Lung (tissue), 12 donors: ENCODE data around the gene CYP2A13. TPM values are rescaled to one million over a fixed set of nuclear protein-coding genes. Genes with fewer than 3 reads are reported as not detected.
"Not testable (repeated sequence)": the region's sequence is repeated elsewhere in the genome, so short reads cannot be mapped to it uniquely, and the experiment has no call there.

ENCODE experiments used
- ATAC-seq: fragments of 200-7000 bp; cut with Tn5 transposase; one replicate; pipeline ENCODE4 v1.9.1; 2020; ENCODE audit warnings: moderate number of reproducible peaks; ENCODE audit not compliant: insufficient read depth, low FRiP score
- DNase-seq, 3 donors: peaks; one replicate each; pipeline ENCODE4 v3.0.0-alpha.2; 2013 to 2017
- H3K27ac ChIP-seq, 2 donors: one replicate each; pipeline ENCODE4 v1.5.1; 2013; ENCODE audit warnings: mild to moderate bottlenecking in 2 of 2, moderate library complexity in 2 of 2, control low read depth in 1 of 2, inconsistent platforms in 1 of 2, low read depth in 1 of 2, low read length in 1 of 2
- H3K27me3 ChIP-seq, 3 donors: one replicate each; pipeline ENCODE4 v1.5.1; 2013; ENCODE audit warnings: low read length in 2 of 3; ENCODE audit not compliant: control insufficient read depth in 3 of 3, insufficient read depth in 3 of 3
- H3K36me3 ChIP-seq, 4 donors: one replicate each; pipeline ENCODE4 v1.5.1; 2013; ENCODE audit warnings: low read length in 4 of 4, mild to moderate bottlenecking in 1 of 4, moderate library complexity in 1 of 4; ENCODE audit not compliant: control insufficient read depth in 4 of 4, insufficient read depth in 4 of 4
- H3K4me1 ChIP-seq, 5 donors: one replicate each; pipeline ENCODE4 v1.5.1; 2013; ENCODE audit warnings: low read length in 5 of 5, mild to moderate bottlenecking in 2 of 5, moderate library complexity in 1 of 5; ENCODE audit not compliant: control insufficient read depth in 5 of 5, insufficient read depth in 5 of 5
- H3K4me3 ChIP-seq: one replicate; pipeline ENCODE4 v1.5.1; 2013; ENCODE audit warnings: mild to moderate bottlenecking, control low read depth, moderate library complexity
- H3K9ac ChIP-seq, 2 donors: one replicate each; pipeline ENCODE4 v1.5.1; 2013; ENCODE audit warnings: low read length in 2 of 2, control low read depth in 1 of 2; ENCODE audit not compliant: insufficient read depth in 1 of 2
- H3K9me3 ChIP-seq, 4 donors: one replicate each; pipeline ENCODE4 v1.5.1; 2013; ENCODE audit warnings: low read length in 3 of 4, mild to moderate bottlenecking in 1 of 4, moderate library complexity in 1 of 4; ENCODE audit not compliant: control insufficient read depth in 4 of 4, insufficient read depth in 3 of 4
- WGBS, 2 donors: extraction: QIAGEN DNeasy Blood & Tissue Kit; methylation state at CpG; one replicate each; pipeline ENCODE4 v1.1.7; 2013; 5-methylcytosine and 5-hydroxymethylcytosine counted together
- polyA plus RNA-seq, 2 donors: library from polyadenylated mRNA; stranded (reverse); fragments of 200-250 nt; gene quantifications; one replicate each; pipeline ENCODE4 v1.2.1, GENCODE V29; 2013
- total RNA-seq, 2 donors: library from RNA; depleted of rRNA in 1 of 2; stranded (reverse); fragments of >200 nt in 1 of 2; gene quantifications; one replicate each; pipeline ENCODE4 v1.2.1, GENCODE V29; 2014 to 2021
- TF ChIP-seq, protein P1 (sequence below): IDR thresholded peaks from 2 replicates; pipeline ENCODE4 v1.5.1; 2012; ENCODE audit warnings: mild to moderate bottlenecking; ENCODE audit errors: control extremely low read depth, extremely low read depth
- donor health status: control.
- donor health status: control.
- donor health status: Bipolar disorder and iron deficiency.
- donor health status: healthy.
- donor health status: DM: yes; HTN: yes; CAD: no.

CYP2A13 gene
- total and polyA plus RNA-seq, 4 donors: 0.18 to 1.3 (median 0.28) TPM

DNA sequence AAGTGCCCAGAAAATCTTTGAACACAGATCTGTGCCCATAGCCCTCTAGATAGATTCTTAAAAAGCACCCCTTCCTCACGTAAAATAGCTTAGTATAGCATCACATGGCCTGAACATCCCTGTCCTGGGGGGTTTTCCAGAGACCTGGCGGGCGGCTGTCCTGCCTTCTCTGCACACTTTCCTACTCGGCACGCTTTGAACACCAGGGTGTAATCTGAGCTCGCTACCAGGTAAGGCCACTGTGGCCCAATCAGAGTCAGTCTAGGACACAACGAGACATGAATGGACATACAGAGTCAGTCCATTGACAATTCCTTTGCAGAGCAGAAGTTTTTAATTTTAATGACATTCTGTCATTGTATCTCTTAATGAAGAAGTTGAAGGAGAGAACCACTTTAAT, 8.1 kb downstream of the CYP2A13 start:
- Histone ChIP-seq H3K9ac (no peak overlapping the region), H3K27ac (no peak overlapping the region), H3K4me1 (no peaks in the 10 kb centered on the region), H3K4me3 (no peak overlapping the region), H3K9me3 (peaks cover 0 to 10% (median 0%) of the 10 kb centered on the region in 4 donors), H3K27me3 (peaks cover 0 to 2% (median under 1%) of the 10 kb centered on the region in 3 donors), H3K36me3 (no peaks in the 10 kb centered on the region)
- DNase-seq (no peak), ATAC-seq (no peak)
- 65 to 85% methylated on average over 7 of the region's 7 CpGs for WGBS, 2 donors
- TF ChIP-seq, protein P1, sequence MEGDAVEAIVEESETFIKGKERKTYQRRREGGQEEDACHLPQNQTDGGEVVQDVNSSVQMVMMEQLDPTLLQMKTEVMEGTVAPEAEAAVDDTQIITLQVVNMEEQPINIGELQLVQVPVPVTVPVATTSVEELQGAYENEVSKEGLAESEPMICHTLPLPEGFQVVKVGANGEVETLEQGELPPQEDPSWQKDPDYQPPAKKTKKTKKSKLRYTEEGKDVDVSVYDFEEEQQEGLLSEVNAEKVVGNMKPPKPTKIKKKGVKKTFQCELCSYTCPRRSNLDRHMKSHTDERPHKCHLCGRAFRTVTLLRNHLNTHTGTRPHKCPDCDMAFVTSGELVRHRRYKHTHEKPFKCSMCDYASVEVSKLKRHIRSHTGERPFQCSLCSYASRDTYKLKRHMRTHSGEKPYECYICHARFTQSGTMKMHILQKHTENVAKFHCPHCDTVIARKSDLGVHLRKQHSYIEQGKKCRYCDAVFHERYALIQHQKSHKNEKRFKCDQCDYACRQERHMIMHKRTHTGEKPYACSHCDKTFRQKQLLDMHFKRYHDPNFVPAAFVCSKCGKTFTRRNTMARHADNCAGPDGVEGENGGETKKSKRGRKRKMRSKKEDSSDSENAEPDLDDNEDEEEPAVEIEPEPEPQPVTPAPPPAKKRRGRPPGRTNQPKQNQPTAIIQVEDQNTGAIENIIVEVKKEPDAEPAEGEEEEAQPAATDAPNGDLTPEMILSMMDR: no peak

DNA sequence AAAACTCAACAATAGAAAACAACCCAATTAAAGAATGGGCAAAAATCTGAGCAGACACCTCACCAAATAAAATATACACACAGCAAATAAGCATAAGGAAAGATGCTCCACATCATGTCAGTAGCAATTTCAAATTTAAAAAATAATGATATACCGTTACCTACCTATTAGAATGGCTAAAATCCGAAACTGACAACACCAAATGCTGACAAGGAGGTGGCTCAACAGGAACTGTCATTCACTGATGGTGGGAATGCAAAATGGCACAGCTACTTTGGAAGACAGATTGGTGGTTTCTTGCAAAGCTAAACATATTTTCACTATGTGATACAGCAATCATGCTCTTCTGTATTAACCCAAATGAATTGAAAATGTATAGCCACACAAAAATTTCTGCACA, 9.1 kb downstream of the CYP2A13 start:
- Histone ChIP-seq H3K9me3 (peaks cover 0 to 10% (median 0%) of the 10 kb centered on the region in 4 donors), H3K27me3 (no peaks in the 10 kb centered on the region), H3K9ac (no peak overlapping the region), H3K27ac (no peak overlapping the region), H3K4me1 (no peaks in the 10 kb centered on the region), H3K36me3 (no peaks in the 10 kb centered on the region), H3K4me3 (no peak overlapping the region)
- TF ChIP-seq, protein P1: no peak
- DNase-seq (no peak), ATAC-seq (no peak)
- WGBS, 2 donors: 77 to 88% methylated on average over 2 of the region's 2 CpGs

DNA sequence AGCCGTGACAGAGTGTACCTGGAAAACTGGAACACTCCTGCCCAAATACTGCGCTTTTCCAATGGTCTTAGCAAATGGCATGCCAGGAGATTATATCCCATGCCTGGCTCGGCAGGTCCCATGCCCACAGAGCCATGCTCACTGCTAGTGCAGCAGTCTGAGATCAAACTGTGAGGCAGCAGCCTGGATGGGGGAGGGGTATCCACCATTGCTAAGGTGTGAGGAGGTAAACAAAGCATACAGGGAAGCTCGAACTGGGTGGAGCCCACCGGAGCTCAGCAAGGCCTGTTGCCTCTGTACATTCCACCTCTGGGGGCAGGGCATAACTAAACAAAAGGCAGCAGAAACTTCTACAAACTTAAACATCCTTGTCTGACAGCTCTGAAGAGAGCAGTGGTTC, 10.5 kb downstream of the CYP2A13 start:
- ATAC-seq (no peak), DNase-seq (peak in 1 of 3 donors; percentile 0)
- TF ChIP-seq, protein P1: no peak
- H3K27ac ChIP-seq: no peak overlapping the region
- H3K4me1 ChIP-seq: no peaks in the 10 kb centered on the region
- peaks cover 0 to 10% (median 0%) of the 10 kb centered on the region in 4 donors for H3K9me3 ChIP-seq
- H3K9ac ChIP-seq: no peak overlapping the region
- H3K36me3 ChIP-seq: no peaks in the 10 kb centered on the region
- H3K27me3 ChIP-seq: no peaks in the 10 kb centered on the region
- H3K4me3 ChIP-seq: no peak overlapping the region
- 68 to 73% methylated on average over 5 of the region's 5 CpGs for whole genome bisulfite sequencing, 2 donors

DNA sequence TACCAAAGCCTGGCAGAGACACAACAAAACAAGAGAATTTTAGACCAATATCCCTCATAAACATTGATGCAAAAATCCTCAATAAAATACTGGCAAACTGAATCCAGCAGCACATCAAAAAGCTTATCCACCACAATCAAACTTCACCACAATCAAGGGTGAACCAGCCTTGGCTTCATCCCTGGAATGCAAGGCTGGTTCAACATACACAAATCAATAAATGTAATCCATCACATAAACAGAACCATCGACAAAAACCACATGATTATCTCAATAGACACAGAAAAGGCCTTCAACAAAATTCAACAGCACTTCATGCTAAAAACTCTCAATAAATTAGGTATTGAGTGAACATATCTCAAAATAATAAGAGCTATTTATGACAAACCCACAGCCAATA, 14.0 kb downstream of the CYP2A13 start:
- H3K4me1 ChIP-seq, H3K4me3 ChIP-seq, H3K9me3 ChIP-seq, ATAC-seq, DNase-seq, H3K36me3 ChIP-seq, H3K9ac ChIP-seq, H3K27me3 ChIP-seq, H3K27ac ChIP-seq: not testable (repeated sequence)
- 91 to 97% methylated on average over 1 of the region's 1 CpG for WGBS, 2 donors
